Nephron (organoid): ENCODE data around the gene FAM193B.

Experiments used
- H3K27ac Mint-ChIP-seq, 3 experiments: 2 replicates each; pipeline ENCODE4 v1.8.0; 2020; ENCODE audit warnings: mixed read lengths in 3 of 3, mild to moderate bottlenecking in 2 of 3, moderate library complexity in 1 of 3
- H3K27me3 Mint-ChIP-seq: 2 replicates; pipeline ENCODE4 v1.8.0; 2021; ENCODE audit warnings: low read depth, mild to moderate bottlenecking, moderate library complexity, mixed read lengths
- H3K36me3 Mint-ChIP-seq: 2 replicates; pipeline ENCODE4 v1.8.0; 2020; ENCODE audit warnings: low read depth, mixed read lengths
- H3K4me1 Mint-ChIP-seq: 2 replicates; pipeline ENCODE4 v1.8.0; 2020; ENCODE audit warnings: mixed read lengths
- H3K4me3 Mint-ChIP-seq, 3 experiments: 2 replicates each; pipeline ENCODE4 v1.8.0; 2020; ENCODE audit warnings: mild to moderate bottlenecking in 3 of 3, mixed read lengths in 3 of 3, moderate library complexity in 2 of 3
- H3K9me3 Mint-ChIP-seq: 2 replicates; pipeline ENCODE4 v1.8.0; 2020; ENCODE audit warnings: mixed read lengths
- CTCF ChIP-seq, 3 experiments: fragments of 200-600 bp; sonication (generic); IDR thresholded peaks; one replicate each; pipeline ENCODE4 v1.5.0; 2021; ENCODE audit warnings: antibody characterized with exemption in 3 of 3; ENCODE audit not compliant: unreplicated experiment in 3 of 3

Gene FAM193B

GRCh38 chr5:177552839-177553455 lies 1.4 kb downstream of the FAM193B start:
- peaks cover 8% of the 10 kb centered on the region for H3K36me3 Mint-ChIP-seq
- H3K27me3 Mint-ChIP-seq = no peaks in the 10 kb centered on the region
- TF ChIP-seq CTCF (IDR thresholded peaks at IDR 0.05; ENCODE audit: unreplicated experiment in 3 of 3) = no peak
- peak overlapping the region; percentile 72 to 88 (median 74) for H3K27ac Mint-ChIP-seq
- H3K9me3 Mint-ChIP-seq = no peaks in the 10 kb centered on the region
- H3K4me3 Mint-ChIP-seq = peak overlapping the region; percentile 84 to 95 (median 92)
- H3K4me1 Mint-ChIP-seq = peaks cover 48% of the 10 kb centered on the region

GRCh38 chr5:177550122-177550521 lies 4.2 kb downstream of the FAM193B start:
- H3K4me1 Mint-ChIP-seq = peaks cover 59% of the 10 kb centered on the region
- H3K9me3 Mint-ChIP-seq = no peaks in the 10 kb centered on the region
- H3K27me3 Mint-ChIP-seq = no peaks in the 10 kb centered on the region
- H3K27ac Mint-ChIP-seq = peak overlapping the region in 1 of 3 experiments; percentile 37
- TF ChIP-seq CTCF (IDR thresholded peaks at IDR 0.05; ENCODE audit: unreplicated experiment in 3 of 3) = no peak
- peaks cover 15% of the 10 kb centered on the region for H3K36me3 Mint-ChIP-seq
- H3K4me3 Mint-ChIP-seq = peak overlapping the region; percentile 31 to 53 (median 33)

GRCh38 chr5:177548495-177548894 lies 5.9 kb downstream of the FAM193B start:
- peaks cover 15% of the 10 kb centered on the region for H3K36me3 Mint-ChIP-seq
- no peak for TF ChIP-seq CTCF (IDR thresholded peaks at IDR 0.05; ENCODE audit: unreplicated experiment in 3 of 3)
- no peak overlapping the region for H3K4me3 Mint-ChIP-seq
- H3K27me3 Mint-ChIP-seq = no peaks in the 10 kb centered on the region
- H3K27ac Mint-ChIP-seq = peak overlapping the region in 2 of 3 experiments; percentile 43 to 54
- no peaks in the 10 kb centered on the region for H3K9me3 Mint-ChIP-seq
- H3K4me1 Mint-ChIP-seq = peaks cover 66% of the 10 kb centered on the region

- Mint-ChIP-seq H3K27ac (peak overlapping the region in 2 of 3 experiments; percentile 22 to 54), H3K4me3 (no peak overlapping the region), H3K9me3 (no peaks in the 10 kb centered on the region), H3K36me3 (peaks cover 19% of the 10 kb centered on the region), H3K4me1 (peaks cover 67% of the 10 kb centered on the region), H3K27me3 (no peaks in the 10 kb centered on the region)
- TF ChIP-seq CTCF (IDR thresholded peaks at IDR 0.05; ENCODE audit: unreplicated experiment in 3 of 3) = no peak
These were observed 6.6 kb downstream of the FAM193B start for GRCh38 chr5:177547736-177548135.

- Mint-ChIP-seq H3K4me1 (peaks cover 61% of the 10 kb centered on the region), H3K27ac (peak overlapping the region; percentile 71 to 89 (median 80)), H3K4me3 (peak overlapping the region in 1 of 3 experiments; percentile 72), H3K9me3 (no peaks in the 10 kb centered on the region), H3K36me3 (peaks cover 22% of the 10 kb centered on the region), H3K27me3 (no peaks in the 10 kb centered on the region)
- TF ChIP-seq CTCF (IDR thresholded peaks at IDR 0.05; ENCODE audit: unreplicated experiment in 3 of 3) = no peak
These were observed 8.1 kb downstream of the FAM193B start for GRCh38 chr5:177546258-177546741.
